Activated T-cell treated with anti-CD3 and anti-CD28 coated beads for 4 hours (primary cell): ENCODE data around the gene SAMM50.

Experiments
- DNase-seq: peaks from one replicate; pipeline ENCODE4 v3.0.0-alpha.2; 2020

The SAMM50 gene

GRCh38 chr22:44032126-44032730 is 77.0 kb downstream of the SAMM50 start:
- DNase-seq: no peak

GRCh38 chr22:44033287-44033686 is 78.0 kb downstream of the SAMM50 start:
- no peak for DNase-seq

DNA sequence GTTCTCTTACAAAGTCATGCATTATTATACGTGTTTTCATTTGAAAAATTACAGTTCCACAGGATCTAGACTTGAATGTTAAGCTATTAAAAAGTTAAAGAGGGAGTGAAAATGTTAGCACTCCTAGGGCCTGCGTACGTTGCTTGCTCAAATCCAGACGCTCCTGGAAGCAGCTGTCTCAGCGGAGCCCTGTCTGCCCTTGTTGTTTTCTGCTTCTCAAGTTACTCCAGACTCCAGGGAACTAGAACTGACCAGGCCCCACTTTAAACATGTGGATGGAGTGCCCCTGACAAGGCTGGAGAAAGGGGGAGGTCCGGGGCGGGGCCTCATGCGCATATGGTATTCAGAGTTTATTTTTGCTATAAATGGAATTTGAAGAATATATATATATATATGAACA is 78.5 kb downstream of the SAMM50 start:
- no peak for DNase-seq

DNA sequence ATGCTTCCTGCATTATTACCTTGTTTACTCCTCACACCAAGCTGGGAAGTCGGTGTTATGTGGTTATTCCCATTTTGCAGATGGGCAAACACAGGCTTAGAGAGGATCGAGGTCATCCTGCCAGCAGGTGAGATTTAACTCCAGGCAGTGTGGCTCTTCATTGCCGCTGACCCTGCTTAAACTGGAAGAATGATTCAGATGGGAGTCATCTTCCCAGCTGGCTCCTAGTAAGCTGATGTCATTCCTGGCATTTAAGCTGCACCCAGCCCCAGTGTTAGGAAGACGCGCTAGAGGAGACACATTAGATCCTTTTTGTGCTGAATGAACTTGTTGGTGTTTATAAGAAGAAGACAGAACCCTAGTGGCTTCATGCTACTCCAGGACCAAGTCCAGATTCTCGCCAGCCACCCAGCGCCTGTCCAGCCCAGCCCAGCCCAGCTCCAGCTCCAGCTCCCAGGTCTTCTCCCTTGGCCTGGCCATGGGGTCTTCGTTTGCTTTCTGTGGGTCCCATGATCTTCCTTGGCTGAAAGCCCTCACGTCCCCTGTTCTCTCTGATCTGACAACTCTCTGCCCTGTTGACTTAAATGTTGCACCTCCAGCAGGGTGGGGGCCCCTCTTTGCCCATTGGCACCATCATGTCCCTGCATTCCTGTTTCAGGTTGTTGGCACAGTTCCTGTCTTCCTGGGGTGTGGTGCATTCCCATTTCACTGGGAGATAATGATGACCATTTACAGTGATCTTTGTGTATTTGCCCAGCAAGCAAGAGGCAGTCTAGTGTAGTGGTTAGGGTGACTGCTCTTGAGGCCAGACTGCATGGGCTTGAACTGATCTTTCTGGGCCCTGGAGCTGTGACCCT is 82.5 kb downstream of the SAMM50 start:
- DNase-seq: no peak

- DNase-seq: no peak
Measured at GRCh38 chr22:44039566-44040171, 84.4 kb downstream of the SAMM50 start.

DNA sequence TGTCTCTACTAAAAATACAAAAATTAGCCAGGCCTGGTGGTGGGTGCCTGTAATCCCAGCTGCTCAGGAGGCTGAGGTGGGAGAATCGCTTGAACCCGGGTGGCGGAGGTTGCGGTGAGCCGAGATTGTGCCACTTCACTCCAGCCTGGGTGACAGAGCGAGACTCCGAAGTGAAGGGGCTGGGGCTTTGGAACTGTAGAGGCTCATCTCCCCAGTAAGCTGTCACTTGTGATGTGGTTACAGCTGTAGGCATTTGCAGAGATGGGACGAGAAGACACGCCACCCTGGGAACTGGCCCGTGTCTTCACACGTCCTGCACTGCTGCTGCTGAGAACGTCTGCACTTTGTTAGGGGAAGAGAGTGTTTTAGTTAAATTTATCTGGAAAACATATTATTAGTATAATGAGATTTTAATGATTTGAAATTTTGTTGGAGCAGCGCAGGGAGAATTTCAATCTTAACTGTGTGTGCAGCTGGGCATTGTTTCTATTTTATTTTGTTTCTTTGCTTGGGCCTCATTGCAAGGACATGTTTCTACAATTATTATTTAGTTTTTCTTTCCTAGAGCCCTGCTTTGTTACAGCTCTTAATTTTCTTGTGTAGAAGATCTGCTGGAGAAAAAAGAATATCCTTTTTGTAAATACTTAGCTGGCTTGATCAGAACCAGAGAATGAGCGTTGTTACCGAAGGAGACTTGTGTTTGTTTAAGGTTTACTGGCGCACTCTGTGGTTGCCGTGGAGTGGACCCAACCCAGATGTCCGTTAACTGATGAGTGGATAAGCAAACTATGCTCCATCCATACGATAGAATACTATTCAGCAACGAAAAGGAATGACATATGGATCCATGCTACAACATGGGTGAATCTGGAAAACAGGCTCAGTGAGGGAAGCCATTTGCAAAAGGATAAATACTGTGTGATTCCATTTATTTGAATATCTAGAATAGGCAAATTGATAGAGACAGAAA is 87.3 kb downstream of the SAMM50 start:
- no peak for DNase-seq

GRCh38 chr22:44045145-44045544 is 89.9 kb downstream of the SAMM50 start:
- no peak for DNase-seq
